GM21576 (cell line): ENCODE results near the gene PAQR9.

Experiments used
- ATAC-seq: cut with Tn5 transposase; IDR thresholded peaks from one replicate; pipeline ENCODE4 v1.9.1; 2021; ENCODE audit warnings: mild to moderate bottlenecking, moderate library complexity; ENCODE audit not compliant: unreplicated experiment

PAQR9 gene

DNA sequence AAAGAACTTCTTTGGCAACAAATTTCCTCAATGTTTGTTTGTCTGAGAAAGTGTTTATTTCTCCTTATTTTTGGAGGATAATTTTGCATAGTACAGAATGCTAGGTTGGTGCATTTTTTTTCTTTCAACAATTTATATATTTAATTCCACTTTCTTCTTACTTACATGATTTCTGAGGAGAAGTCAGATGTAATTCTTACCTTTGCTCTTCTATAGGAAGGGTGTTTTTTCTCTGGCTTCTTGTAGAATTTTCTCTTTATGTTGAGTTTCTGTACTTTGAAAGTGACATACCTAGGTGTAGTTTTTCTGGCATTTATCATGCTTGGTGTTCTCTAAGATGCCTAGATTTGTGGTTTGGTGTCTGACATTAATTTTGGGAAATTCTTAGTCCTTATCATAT, 39.8 kb downstream of the PAQR9 start:
- ATAC-seq: no peak

DNA sequence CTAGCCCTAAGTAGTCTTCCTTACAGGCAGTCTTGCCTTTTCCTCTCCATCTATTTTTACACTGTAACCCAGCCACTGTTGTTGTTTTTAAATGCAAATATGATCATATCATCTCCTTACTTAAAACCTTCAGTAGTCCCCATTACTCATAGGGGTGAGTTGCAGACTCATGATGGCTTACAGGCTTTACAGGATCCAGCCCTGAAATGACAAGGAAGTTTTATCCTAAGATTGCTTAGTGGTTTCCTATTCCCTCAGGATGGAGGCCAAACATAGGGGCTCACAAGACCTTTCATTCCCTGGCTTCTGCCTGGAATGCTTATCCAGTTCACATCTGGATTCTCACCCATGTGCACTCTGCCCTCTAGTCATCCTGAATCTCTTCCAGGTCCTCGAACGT, 46.9 kb downstream of the PAQR9 start:
- no peak for ATAC-seq

DNA sequence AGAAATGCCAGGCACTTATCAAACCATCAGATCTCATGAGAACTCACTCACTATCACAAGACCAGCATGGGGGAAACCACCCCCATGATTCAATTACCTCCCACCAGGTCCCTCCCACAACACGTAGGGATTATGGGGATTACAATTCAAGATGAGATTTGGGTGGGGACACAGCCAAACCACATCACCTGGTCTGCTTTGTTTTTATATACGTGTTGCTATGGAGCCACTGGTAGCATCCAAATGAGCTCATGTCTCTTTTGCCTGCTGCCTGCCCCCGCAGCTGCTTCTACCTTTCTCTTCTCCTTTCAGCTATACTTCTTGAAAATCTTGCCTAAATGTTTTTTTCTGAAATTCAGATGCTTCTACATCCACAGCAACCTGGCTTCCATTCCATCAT, 47.8 kb downstream of the PAQR9 start:
- ATAC-seq: no peak

DNA sequence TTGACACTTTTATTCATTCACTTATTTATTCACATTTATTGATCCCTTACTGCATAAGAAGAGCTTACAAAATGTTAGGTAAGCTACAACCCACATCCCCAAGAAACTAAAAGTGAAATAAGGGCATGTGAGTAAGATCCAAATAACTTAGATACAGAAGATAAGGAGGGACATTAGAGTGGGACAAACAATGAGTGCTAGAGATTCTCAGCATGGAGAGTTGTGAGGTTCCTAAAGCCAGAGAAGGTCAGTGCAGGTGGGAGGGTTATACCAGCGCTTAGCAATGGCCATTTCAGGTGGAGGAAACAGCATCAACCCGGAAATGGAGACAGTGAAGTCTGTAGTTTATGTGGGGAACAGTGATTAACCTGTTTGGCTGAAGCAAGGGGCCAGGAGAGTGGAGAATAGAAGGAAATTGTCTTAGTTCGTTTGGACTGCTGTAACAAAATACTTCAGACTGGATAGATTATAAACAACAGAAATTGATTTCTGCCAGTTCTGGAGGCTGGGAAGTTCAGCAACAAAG, 49.1 kb downstream of the PAQR9 start:
- no peak for ATAC-seq

DNA sequence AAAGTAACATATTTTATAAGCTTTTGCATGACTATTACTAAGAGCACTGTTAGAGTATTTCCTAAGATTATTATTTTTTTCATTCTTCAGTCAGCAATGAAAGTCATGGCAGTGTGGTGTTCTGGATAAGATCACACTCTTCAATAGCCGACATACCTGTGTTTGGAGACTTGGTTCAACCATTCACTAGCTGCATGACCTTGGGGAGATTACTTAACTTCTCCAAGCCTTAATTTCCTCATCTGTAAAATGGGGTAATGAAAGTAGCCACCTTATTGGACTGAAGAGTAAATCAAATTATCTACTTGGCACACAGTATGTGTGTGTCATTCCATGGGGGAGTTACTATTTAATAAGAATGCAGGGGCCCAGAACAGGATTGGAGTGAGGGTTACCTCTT, 50.0 kb downstream of the PAQR9 start:
- no peak for ATAC-seq

DNA sequence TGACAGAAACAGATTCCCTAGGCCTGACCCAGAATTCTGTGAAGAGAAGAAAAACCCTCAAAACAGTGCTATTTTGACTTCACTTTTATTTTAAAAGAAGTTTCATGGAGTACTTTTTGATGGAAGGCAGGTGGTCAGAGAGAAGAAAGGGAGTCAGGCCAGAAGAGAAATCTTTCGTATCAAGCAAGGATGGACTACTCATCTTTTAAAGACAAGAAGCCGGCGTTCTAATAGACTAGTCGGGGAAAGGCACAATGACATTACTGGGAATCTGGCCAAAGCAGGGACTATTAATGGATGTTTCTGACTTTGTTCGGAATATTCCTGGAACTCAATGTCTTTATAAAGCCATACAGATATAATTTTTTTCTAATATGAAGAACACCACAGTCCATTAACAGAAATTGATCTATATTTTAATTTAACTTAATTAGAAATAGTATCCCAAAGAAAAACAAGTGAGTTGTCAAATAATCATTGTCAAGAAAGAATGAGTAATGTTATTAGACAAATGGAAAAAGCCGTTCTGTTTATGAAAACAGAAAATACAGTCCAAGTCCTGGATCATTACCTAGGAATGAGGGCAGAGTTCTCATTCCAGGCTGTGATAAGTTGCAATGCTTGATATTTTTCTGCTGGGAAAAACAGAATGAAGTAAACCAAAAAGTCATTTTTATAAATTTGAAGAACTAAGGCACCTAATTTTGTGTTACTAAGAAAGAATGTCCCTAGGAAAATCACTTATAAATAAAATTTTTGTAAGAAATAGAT, 50.9 kb downstream of the PAQR9 start:
- no peak for ATAC-seq
